ENCODE data around the gene GAK. TPM values are rescaled to one million over a fixed set of nuclear protein-coding genes. Genes with fewer than 3 reads are reported as not detected.

GAK gene
- total RNA-seq, 1 donor from 2014 or later: 97.1 TPM

- no peak overlapping the region for H3K4me3 Mint-ChIP-seq
- H3K4me1 Mint-ChIP-seq (ENCODE audit: unreplicated experiment): no peaks in the 10 kb centered on the region
- H3K36me3 Mint-ChIP-seq: peaks cover 3% of the 10 kb centered on the region
- TF ChIP-seq, protein P1, sequence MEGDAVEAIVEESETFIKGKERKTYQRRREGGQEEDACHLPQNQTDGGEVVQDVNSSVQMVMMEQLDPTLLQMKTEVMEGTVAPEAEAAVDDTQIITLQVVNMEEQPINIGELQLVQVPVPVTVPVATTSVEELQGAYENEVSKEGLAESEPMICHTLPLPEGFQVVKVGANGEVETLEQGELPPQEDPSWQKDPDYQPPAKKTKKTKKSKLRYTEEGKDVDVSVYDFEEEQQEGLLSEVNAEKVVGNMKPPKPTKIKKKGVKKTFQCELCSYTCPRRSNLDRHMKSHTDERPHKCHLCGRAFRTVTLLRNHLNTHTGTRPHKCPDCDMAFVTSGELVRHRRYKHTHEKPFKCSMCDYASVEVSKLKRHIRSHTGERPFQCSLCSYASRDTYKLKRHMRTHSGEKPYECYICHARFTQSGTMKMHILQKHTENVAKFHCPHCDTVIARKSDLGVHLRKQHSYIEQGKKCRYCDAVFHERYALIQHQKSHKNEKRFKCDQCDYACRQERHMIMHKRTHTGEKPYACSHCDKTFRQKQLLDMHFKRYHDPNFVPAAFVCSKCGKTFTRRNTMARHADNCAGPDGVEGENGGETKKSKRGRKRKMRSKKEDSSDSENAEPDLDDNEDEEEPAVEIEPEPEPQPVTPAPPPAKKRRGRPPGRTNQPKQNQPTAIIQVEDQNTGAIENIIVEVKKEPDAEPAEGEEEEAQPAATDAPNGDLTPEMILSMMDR (conservative IDR thresholded peaks at IDR 0.05): no peak
- no peaks in the 10 kb centered on the region for H3K27me3 Mint-ChIP-seq
- peaks cover 4% of the 10 kb centered on the region for H3K9me3 Mint-ChIP-seq
- no peak for DNase-seq (ENCODE audit: extremely low spot score, unreplicated experiment)
- H3K27ac Mint-ChIP-seq: no peak overlapping the region
Measured at GRCh38 chr4:835148-836002, 96.7 kb downstream of the GAK start.

DNA sequence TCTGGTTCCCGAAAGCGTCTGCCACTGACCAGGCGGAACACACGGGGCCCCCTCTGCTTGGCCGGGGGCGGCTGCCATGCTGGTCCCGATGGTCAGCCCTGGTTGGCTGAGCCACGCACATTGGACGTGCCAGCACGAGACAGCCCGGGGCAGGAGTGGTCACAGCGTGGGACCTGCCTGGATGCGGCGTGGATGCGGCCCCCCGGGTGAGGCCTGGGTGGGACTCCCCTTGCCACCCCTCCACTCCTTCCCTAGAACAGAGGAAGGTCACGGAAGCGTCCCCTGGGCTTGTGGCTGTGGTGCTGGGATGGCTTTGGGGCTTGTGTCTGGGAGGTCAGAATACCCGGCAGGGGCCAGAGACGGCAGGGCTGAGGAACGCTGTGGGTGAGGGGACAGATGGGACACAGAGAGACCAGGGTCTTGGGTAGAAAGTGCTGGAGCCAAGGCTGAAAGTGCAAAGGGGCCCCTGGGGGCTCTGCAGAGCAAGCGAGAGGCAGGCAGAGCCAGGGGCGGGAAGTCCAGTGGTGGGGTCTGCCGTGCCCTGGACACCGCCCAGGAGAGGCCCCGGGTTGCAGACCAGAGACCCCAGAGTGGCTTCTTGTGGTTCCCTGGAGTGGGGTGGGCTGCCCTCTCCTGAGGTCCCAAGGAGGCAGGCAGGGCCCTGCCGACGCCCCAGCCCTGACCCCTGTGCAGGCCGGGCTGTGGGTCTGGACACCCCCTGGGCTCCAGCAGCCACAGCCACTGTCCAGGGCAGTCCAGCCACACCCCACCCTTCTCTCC is 97.6 kb downstream of the GAK start:
- TF ChIP-seq, protein P1 (conservative IDR thresholded peaks at IDR 0.05): no peak
- H3K4me3 Mint-ChIP-seq: no peak overlapping the region
- peaks cover 4% of the 10 kb centered on the region for H3K9me3 Mint-ChIP-seq
- H3K27ac Mint-ChIP-seq: no peak overlapping the region
- peaks cover 1% of the 10 kb centered on the region for H3K27me3 Mint-ChIP-seq
- DNase-seq (ENCODE audit: extremely low spot score, unreplicated experiment): no peak
- peaks cover 3% of the 10 kb centered on the region for H3K36me3 Mint-ChIP-seq
- H3K4me1 Mint-ChIP-seq (ENCODE audit: unreplicated experiment): no peaks in the 10 kb centered on the region

DNA sequence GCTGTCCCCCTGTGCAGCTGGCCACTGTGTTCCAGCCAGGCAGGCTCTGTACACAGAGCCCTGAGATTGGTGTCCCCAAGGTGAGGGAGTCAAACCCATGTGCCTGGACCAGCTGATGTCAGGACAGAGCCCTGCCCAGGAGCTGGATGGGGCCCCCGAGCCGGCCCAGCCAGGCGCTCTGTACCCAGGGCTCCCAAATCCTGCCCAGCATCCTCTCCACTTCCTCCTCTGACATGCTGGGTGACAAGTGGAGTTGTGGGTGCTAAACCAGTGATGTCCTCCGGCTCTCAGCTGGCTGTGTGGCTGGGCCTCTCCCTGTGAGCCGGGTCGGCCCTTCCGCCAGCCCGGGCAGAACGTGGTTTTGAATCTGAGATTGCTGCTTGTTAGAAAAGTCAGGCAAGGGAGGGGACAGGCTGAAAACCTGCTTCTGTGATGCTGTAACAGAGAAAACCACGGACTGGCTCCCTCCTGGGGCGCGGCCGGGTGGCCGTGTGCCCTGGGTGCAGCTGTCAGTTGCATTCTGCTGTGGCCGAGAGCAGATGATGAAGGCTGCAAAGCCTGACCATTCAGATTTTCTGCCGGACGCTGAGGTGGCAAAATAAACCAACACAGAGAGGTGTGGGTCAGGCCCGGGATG is 98.3 kb downstream of the GAK start:
- Mint-ChIP-seq H3K27ac (no peak overlapping the region), H3K36me3 (peaks cover 2% of the 10 kb centered on the region), H3K4me1 (ENCODE audit: unreplicated experiment) (no peaks in the 10 kb centered on the region), H3K27me3 (peaks cover 6% of the 10 kb centered on the region), H3K9me3 (peaks cover 4% of the 10 kb centered on the region), H3K4me3 (no peak overlapping the region)
- DNase-seq (ENCODE audit: extremely low spot score, unreplicated experiment): no peak
- TF ChIP-seq, protein P1 (conservative IDR thresholded peaks at IDR 0.05): no peak

- H3K36me3 Mint-ChIP-seq: no peaks in the 10 kb centered on the region
- H3K27me3 Mint-ChIP-seq: peaks cover 13% of the 10 kb centered on the region
- H3K4me1 Mint-ChIP-seq (ENCODE audit: unreplicated experiment): no peaks in the 10 kb centered on the region
- no peak for DNase-seq (ENCODE audit: extremely low spot score, unreplicated experiment)
- H3K4me3 Mint-ChIP-seq: no peak overlapping the region
- no peak overlapping the region for H3K27ac Mint-ChIP-seq
- TF ChIP-seq, protein P1 (conservative IDR thresholded peaks at IDR 0.05): no peak
- peaks cover 4% of the 10 kb centered on the region for H3K9me3 Mint-ChIP-seq
Measured at GRCh38 chr4:833156-833555, 99.0 kb downstream of the GAK start.

DNA sequence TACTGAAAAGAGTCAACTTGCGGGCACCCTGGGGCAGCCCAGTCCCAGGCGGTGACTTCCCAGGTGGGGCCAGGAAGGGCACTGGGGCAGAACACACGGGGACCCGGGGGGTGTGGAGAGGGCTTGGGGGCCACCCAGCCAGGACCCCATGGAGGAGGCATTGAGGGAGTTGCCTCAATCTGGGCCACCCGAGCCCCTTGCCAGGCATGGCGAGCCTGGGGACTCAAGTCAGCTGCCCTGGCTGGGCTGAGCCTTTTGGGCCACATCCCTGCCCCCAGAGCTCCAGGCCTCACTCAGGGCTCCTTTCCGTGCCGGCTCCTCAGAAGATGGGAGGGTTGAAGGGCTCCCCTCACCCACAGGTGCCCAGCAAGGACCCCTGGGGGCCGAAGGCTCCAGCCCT is 99.6 kb downstream of the GAK start:
- TF ChIP-seq, protein P1 (conservative IDR thresholded peaks at IDR 0.05): no peak
- DNase-seq (ENCODE audit: extremely low spot score, unreplicated experiment): no peak
- H3K9me3 Mint-ChIP-seq: no peaks in the 10 kb centered on the region
- H3K36me3 Mint-ChIP-seq: no peaks in the 10 kb centered on the region
- H3K27me3 Mint-ChIP-seq: peaks cover 19% of the 10 kb centered on the region
- H3K4me1 Mint-ChIP-seq (ENCODE audit: unreplicated experiment): no peaks in the 10 kb centered on the region
- no peak overlapping the region for H3K4me3 Mint-ChIP-seq
- H3K27ac Mint-ChIP-seq: no peak overlapping the region
